NT2/D1 (cell line): Measurements from ENCODE around the gene OTUD4.
"Not testable (repeated sequence)": the region's sequence is repeated elsewhere in the genome, so short reads cannot be mapped to it uniquely, and the experiment has no call there.

Source experiments
- DNase-seq: peaks from one replicate; pipeline ENCODE4 v3.0.0-alpha.2; 2011; ENCODE audit warnings: low read depth, low spot score
- H3K27me3 ChIP-seq: 2 replicates; pipeline ENCODE4 v1.6.0; 2011; ENCODE audit warnings: mild to moderate bottlenecking; ENCODE audit not compliant: insufficient read length, insufficient read depth
- H3K36me3 ChIP-seq: 2 replicates; pipeline ENCODE4 v1.6.1; 2011; ENCODE audit warnings: mild to moderate bottlenecking, low read length, mixed read lengths; ENCODE audit not compliant: insufficient read depth, insufficient read length
- H3K4me1 ChIP-seq: 2 replicates; pipeline ENCODE4 v1.5.1; 2011; ENCODE audit not compliant: insufficient read depth, insufficient read length
- H3K4me3 ChIP-seq: 2 replicates; pipeline ENCODE4 v1.5.1; 2011; ENCODE audit warnings: low read depth; ENCODE audit not compliant: insufficient read length
- H3K9ac ChIP-seq: 2 replicates; pipeline ENCODE4 v1.6.0; 2011; ENCODE audit warnings: low read depth; ENCODE audit not compliant: insufficient read length
- H3K9me3 ChIP-seq: 2 replicates; pipeline ENCODE4 v1.5.1; 2011; ENCODE audit warnings: mild to moderate bottlenecking, low read length; ENCODE audit not compliant: insufficient read depth
- SUZ12 ChIP-seq: IDR thresholded peaks from 2 replicates; pipeline ENCODE4 v1.6.1; 2011; ENCODE audit not compliant: insufficient read length, insufficient read depth; ENCODE audit errors: extremely low read depth
- YY1 ChIP-seq: IDR thresholded peaks from 2 replicates; pipeline ENCODE4 v1.6.1; 2011; ENCODE audit not compliant: insufficient read length, insufficient read depth
- ZNF274 ChIP-seq: IDR thresholded peaks from 2 replicates; pipeline ENCODE4 v1.6.1; 2011; ENCODE audit warnings: mild to moderate bottlenecking, low read depth, low read length

OTUD4 gene

DNA sequence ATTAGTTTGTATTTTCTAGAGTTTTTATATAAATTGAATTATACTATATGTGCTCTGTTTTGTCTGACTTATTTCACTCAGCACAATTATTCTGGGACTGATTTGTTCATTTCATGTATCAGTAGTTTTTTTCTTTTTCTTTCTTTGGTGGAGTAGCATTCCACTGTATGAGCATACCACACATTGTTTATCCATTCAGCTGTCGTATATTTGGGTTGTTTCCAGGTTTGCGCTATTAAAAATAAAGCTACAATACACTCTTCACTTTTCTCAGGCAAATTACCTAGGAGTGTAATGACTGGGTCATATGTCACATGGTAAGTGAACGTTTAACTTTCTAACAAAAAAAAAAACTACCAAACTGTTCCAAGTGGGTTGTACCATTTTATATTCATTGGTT, 9.6 kb upstream of the OTUD4 start:
- Histone ChIP-seq H3K4me3 (no peak overlapping the region), H3K9me3 (no peaks in the 10 kb centered on the region), H3K36me3 (no peaks in the 10 kb centered on the region), H3K9ac (no peak overlapping the region), H3K4me1 (no peaks in the 10 kb centered on the region), H3K27me3 (no peaks in the 10 kb centered on the region)
- TF ChIP-seq YY1 (no peak), SUZ12 (no peak), ZNF274 (no peak)
- no peak for DNase-seq

DNA sequence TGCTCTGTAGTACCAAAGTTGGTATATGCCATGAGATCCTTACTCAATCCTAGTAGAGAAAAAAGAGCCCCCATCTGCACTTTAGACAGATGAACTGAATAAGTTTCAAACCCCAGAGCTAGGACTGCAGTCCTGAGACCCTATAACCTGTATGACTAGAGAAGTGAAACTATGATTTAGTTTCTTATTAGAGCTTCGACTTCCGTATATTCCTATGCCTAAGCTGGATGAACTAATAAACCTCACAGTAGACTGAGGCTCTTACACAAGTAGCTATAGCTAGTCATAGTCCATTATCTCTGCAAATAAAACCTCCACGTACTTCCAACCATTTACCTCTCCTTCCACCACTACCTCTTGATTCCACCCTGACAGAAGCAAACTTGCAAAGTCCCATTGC, 6.3 kb upstream of the OTUD4 start:
- no peaks in the 10 kb centered on the region for H3K9me3 ChIP-seq
- H3K27me3 ChIP-seq, result no peaks in the 10 kb centered on the region
- no peaks in the 10 kb centered on the region for H3K36me3 ChIP-seq
- no peak overlapping the region for H3K4me3 ChIP-seq
- no peak overlapping the region for H3K9ac ChIP-seq
- H3K4me1 ChIP-seq, result no peaks in the 10 kb centered on the region
- TF ChIP-seq YY1 (no peak), ZNF274 (no peak), SUZ12 (no peak)
- no peak for DNase-seq

GRCh38 chr4:145183581-145183980, 3.2 kb upstream of the OTUD4 start:
- DNase-seq, result no peak
- no peaks in the 10 kb centered on the region for H3K9me3 ChIP-seq
- H3K36me3 ChIP-seq, result no peaks in the 10 kb centered on the region
- H3K4me1 ChIP-seq, result no peaks in the 10 kb centered on the region
- TF ChIP-seq ZNF274 (no peak), SUZ12 (no peak), YY1 (no peak)
- no peaks in the 10 kb centered on the region for H3K27me3 ChIP-seq
- H3K4me3 ChIP-seq, result no peak overlapping the region
- no peak overlapping the region for H3K9ac ChIP-seq

- TF ChIP-seq YY1, result no peak
- DNase-seq, result no peak
- H3K4me3 ChIP-seq, result no peak overlapping the region
Observed at GRCh38 chr4:145183023-145183422, 2.6 kb upstream of the OTUD4 start.

DNA sequence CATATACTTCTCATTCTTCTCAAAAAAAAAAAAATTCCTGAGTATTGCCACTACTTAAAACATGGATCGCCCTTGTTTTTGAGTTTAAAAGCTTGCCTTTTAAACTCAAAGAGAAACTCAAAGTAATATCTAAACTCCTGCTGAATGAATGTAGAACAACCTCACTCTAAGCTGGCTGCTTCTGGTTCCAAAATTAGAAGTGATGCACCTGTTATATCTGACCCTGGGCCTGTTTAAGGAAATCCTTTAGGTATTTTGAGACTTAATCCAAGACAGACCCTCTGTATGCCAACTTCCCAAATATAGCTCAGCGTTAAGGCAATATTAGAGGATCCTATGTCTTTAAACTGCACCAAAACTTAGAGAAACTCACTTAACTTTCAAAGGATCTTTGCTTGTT, 1.8 kb upstream of the OTUD4 start:
- DNase-seq, result no peak
- Histone ChIP-seq H3K4me1 (no peaks in the 10 kb centered on the region), H3K36me3 (no peaks in the 10 kb centered on the region), H3K9me3 (no peaks in the 10 kb centered on the region), H3K27me3 (no peaks in the 10 kb centered on the region), H3K9ac (no peak overlapping the region), H3K4me3 (no peak overlapping the region)
- TF ChIP-seq YY1 (no peak), ZNF274 (no peak), SUZ12 (no peak)

More at GRCh38 chr4:145183023-145183422, 2.6 kb upstream of the OTUD4 start:
- Histone ChIP-seq H3K27me3 (no peaks in the 10 kb centered on the region), H3K36me3 (no peaks in the 10 kb centered on the region), H3K9ac (no peak overlapping the region), H3K9me3 (no peaks in the 10 kb centered on the region), H3K4me1 (no peaks in the 10 kb centered on the region)

DNA sequence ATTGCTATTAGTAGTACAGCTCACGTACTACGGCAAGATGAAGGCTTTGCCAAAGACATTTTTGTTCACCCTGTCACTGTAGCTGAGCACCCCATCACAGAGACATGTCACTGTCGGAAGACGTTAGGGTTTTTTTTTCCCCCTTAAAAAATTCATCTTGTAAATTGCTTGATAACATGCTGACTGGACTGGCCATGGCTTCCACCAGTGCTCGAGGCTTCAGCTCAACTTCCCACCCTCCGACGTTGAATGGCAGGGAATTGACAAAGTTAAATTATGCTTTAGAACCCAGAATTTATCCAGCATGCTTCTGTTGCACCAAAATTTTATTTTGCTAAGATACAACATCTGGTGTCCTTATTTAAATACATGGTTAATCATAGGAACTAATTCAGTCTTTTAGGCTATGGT, 707 bp upstream of the OTUD4 start:
- TF ChIP-seq YY1, result no peak
- no peak for TF ChIP-seq SUZ12
- no peak for TF ChIP-seq ZNF274
- no peaks in the 10 kb centered on the region for H3K36me3 ChIP-seq
- no peaks in the 10 kb centered on the region for H3K9me3 ChIP-seq
- H3K9ac ChIP-seq, result peak overlapping the region; percentile 76
- peak overlapping the region; percentile 64 for H3K4me3 ChIP-seq
- no peaks in the 10 kb centered on the region for H3K27me3 ChIP-seq
- DNase-seq, result no peak
- no peaks in the 10 kb centered on the region for H3K4me1 ChIP-seq

GRCh38 chr4:145179861-145180297, 510 bp downstream of the OTUD4 start:
- not testable (repeated sequence) for H3K4me1 ChIP-seq, DNase-seq, H3K9me3 ChIP-seq, H3K27me3 ChIP-seq, H3K36me3 ChIP-seq
- peak overlapping the region; percentile 68 for H3K4me3 ChIP-seq
- peak overlapping the region; percentile 85 for H3K9ac ChIP-seq

DNA sequence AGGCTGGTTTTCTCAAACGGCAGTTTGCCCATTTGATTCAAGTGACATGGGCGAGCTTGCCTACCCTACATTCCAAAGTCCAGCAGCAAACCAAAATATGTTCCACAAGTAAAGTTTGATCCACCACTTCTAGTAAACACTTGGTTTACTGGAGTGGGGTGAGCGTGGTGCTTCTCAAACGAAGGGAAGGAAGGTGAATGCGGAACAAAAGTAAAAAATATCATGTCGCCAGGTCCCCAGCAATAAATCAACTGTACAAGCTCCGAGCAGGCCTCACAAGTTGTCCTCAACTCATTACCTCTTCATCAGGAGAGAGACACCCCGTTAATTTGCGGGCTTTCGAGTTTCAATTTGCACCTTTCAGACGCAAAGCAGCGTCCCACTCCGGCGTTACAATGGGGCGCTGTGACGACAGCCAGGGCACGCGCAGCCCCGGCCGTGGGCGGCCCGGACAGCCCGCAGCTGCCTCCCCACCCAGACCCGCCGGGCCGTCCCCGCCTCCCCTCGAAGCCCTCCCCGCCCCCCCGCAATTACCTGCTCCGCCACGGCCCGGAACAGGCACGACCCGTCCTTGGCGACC, 1.0 kb downstream of the OTUD4 start:
- Histone ChIP-seq H3K9me3 (no peaks in the 10 kb centered on the region), H3K27me3 (no peaks in the 10 kb centered on the region), H3K4me1 (no peaks in the 10 kb centered on the region), H3K9ac (peak overlapping the region; percentile 85), H3K36me3 (peaks cover 1% of the 10 kb centered on the region), H3K4me3 (peak overlapping the region; percentile 68)
- no peak for DNase-seq
- no peak for TF ChIP-seq ZNF274
- TF ChIP-seq SUZ12, result no peak
- no peak for TF ChIP-seq YY1
